Endothelial cell of umbilical vein (primary cell): Measurements from ENCODE around the gene FOXO1. TPM values are rescaled to one million over a fixed set of nuclear protein-coding genes. Genes with fewer than 3 reads are reported as not detected.

Source experiments
- BruUV-seq: library from RNA; stranded (reverse); fragments of 400-500 nt; replicated peaks from 2 replicates; lab custom pipeline; 2021; lab: Mats Ljungman, UMichigan
- CTCF ChIA-PET: fragments of 300-600, 350-600 bp; sonication (Branson Sonifier 250); formaldehyde crosslinking; loops from one replicate; lab custom pipeline; 2021; ENCODE audit warnings: antibody characterized with exemption, inconsistent platforms; lab: Charles Lee
- POLR2A ChIA-PET: fragments of 300-600, 350-600 bp; sonication (Branson Sonifier 250); formaldehyde crosslinking; loops from one replicate; lab custom pipeline; 2021; ENCODE audit warnings: antibody characterized with exemption, inconsistent platforms; lab: Charles Lee
- DNase-seq: peaks from one replicate; pipeline ENCODE4 v3.0.0-alpha.2; 2011; ENCODE audit warnings: low read depth, low spot score
- FAIRE-seq: peaks from 2 replicates; lab custom pipeline; 2011; peaks lifted over from hg19 to GRCh38; lab: Jason Lieb, UNC
- H2AFZ ChIP-seq: 2 replicates; pipeline ENCODE4 v1.6.0; 2012; ENCODE audit warnings: low read depth, low read length, control low read depth, inconsistent platforms
- H3K27ac ChIP-seq: 2 replicates; pipeline ENCODE4 v1.5.1; 2011; ENCODE audit warnings: low read depth, mild to moderate bottlenecking, control low read depth, low read length, moderate library complexity; ENCODE audit not compliant: insufficient read depth
- H3K27me3 ChIP-seq, 2 experiments: 2 replicates each; pipeline versions ENCODE4 v1.6.0 to v1.6.1; 2011; ENCODE audit warnings: low read length in 2 of 2, mixed read lengths in 1 of 2; ENCODE audit not compliant: control insufficient read depth in 2 of 2, insufficient read depth in 2 of 2
- H3K36me3 ChIP-seq, 2 experiments: 2 replicates in 1 of 2; 3 replicates in 1 of 2; pipeline ENCODE4 v1.5.1; 2011; ENCODE audit warnings: low read length in 2 of 2, mild to moderate bottlenecking in 1 of 2, moderate library complexity in 1 of 2; ENCODE audit not compliant: control insufficient read depth in 2 of 2, insufficient read depth in 2 of 2; ENCODE audit errors: extremely low read depth in 1 of 2
- H3K4me1 ChIP-seq: 3 replicates; pipeline ENCODE4 v1.5.1; 2011; ENCODE audit warnings: mild to moderate bottlenecking, low read length; ENCODE audit not compliant: control insufficient read depth, insufficient read depth; ENCODE audit errors: extremely low read depth
- H3K4me2 ChIP-seq: 2 replicates; pipeline ENCODE4 v1.6.1; 2011; ENCODE audit warnings: low read length, control low read depth, mixed read lengths; ENCODE audit not compliant: insufficient read depth
- H3K4me3 ChIP-seq, 3 experiments: fragments of 200-600 bp in 1 of 3; sonication (generic), shearing (Covaris generic) in 1 of 3; replicated peaks in 1 of 3; 2 replicates each; pipeline ENCODE4 v1.5.1; 2011 to 2016; ENCODE audit warnings: control low read depth in 3 of 3, low read length in 3 of 3, mild to moderate bottlenecking in 2 of 3, inconsistent platforms in 1 of 3, low read depth in 1 of 3, moderate library complexity in 1 of 3; ENCODE audit not compliant: insufficient read depth in 1 of 3
- H3K79me2 ChIP-seq: 2 replicates; pipeline ENCODE4 v1.6.0; 2012; ENCODE audit warnings: low read length, inconsistent platforms; ENCODE audit not compliant: control insufficient read depth, insufficient read depth
- H3K9ac ChIP-seq: replicated peaks from 2 replicates; pipeline ENCODE3; 2011; ENCODE audit warnings: low read length, control low read depth; ENCODE audit not compliant: insufficient read depth; ENCODE audit errors: extremely low read depth
- H3K9me1 ChIP-seq: replicated peaks from 3 replicates; pipeline ENCODE4 v1.6.0; 2011; ENCODE audit warnings: mild to moderate bottlenecking, low read length; ENCODE audit not compliant: control insufficient read depth, insufficient read depth; ENCODE audit errors: extremely low read depth
- H3K9me3 ChIP-seq: replicated peaks from 2 replicates; pipeline ENCODE4 v1.5.1; 2012; ENCODE audit warnings: low read length, inconsistent platforms; ENCODE audit not compliant: control insufficient read depth, insufficient read depth
- H4K20me1 ChIP-seq: replicated peaks from 2 replicates; pipeline ENCODE3; 2011; ENCODE audit warnings: mild to moderate bottlenecking, low read length; ENCODE audit not compliant: control insufficient read depth, insufficient read depth; ENCODE audit errors: extremely low read depth
- CTCF ChIP-seq, 2 donors: IDR thresholded peaks; 1 replicate in 1 of 2; 2 replicates in 1 of 2; pipeline ENCODE4 v1.5.1; 2011; ENCODE audit warnings: low read length in 2 of 2, mild to moderate bottlenecking in 2 of 2, moderate library complexity in 2 of 2, control low read depth in 1 of 2, inconsistent platforms in 1 of 2, low read depth in 1 of 2; ENCODE audit not compliant: insufficient read depth in 1 of 2; ENCODE audit errors: extremely low read depth in 1 of 2
- EZH2 ChIP-seq: IDR thresholded peaks from 2 replicates; pipeline ENCODE4 v1.6.1; 2012; ENCODE audit warnings: borderline replicate concordance, low read depth, mild to moderate bottlenecking, moderate library complexity, low read length, inconsistent platforms; ENCODE audit not compliant: severe bottlenecking
- FOS ChIP-seq: IDR thresholded peaks from 2 replicates; pipeline ENCODE4 v1.6.1; 2011; ENCODE audit warnings: mild to moderate bottlenecking, low read length, moderate library complexity, borderline replicate concordance; ENCODE audit not compliant: insufficient read depth
- GATA2 ChIP-seq: IDR thresholded peaks from 2 replicates; pipeline ENCODE4 v1.7.0; 2011; ENCODE audit warnings: low read depth, mild to moderate bottlenecking, moderate library complexity, mixed read lengths, low read length; ENCODE audit not compliant: insufficient read length, insufficient read depth
- JUN ChIP-seq: IDR thresholded peaks from 2 replicates; pipeline ENCODE4 v1.6.1; 2011; ENCODE audit warnings: borderline replicate concordance, low read depth; ENCODE audit not compliant: insufficient read length, insufficient read depth
- MAX ChIP-seq: IDR thresholded peaks from 2 replicates; pipeline ENCODE4 v1.6.1; 2011; ENCODE audit not compliant: insufficient read depth, insufficient read length
- MYC ChIP-seq: IDR thresholded peaks from one replicate; pipeline ENCODE4 v1.6.1; 2011; ENCODE audit warnings: mild to moderate bottlenecking, low read depth, low read length
- POLR2A ChIP-seq: IDR thresholded peaks from 2 replicates; pipeline ENCODE4 v1.6.1; 2012; ENCODE audit warnings: low read depth, mild to moderate bottlenecking, control low read depth, low read length
- POLR2AphosphoS5 ChIP-seq: IDR thresholded peaks from 2 replicates; pipeline ENCODE4 v1.6.1; 2012; ENCODE audit warnings: low read depth, mild to moderate bottlenecking, control low read depth, low read length, moderate library complexity; ENCODE audit not compliant: insufficient read depth
- dilution Hi-C: fragments of 300-500 bp; cut with MboI; formaldehyde crosslinking; loops from one replicate; pipeline ENCODE4 v1.15.0; 2019; ENCODE audit warnings: low sequenced_read_pairs; ENCODE audit not compliant: extremely low pct_ligation_motif_present
- intact Hi-C: fragments of 100-400 bp; cut with micrococcal nuclease; formaldehyde crosslinking; loops from one replicate; pipeline ENCODE4 v1.10.0; 2022
- polyA plus RNA-seq, 4 experiments: library from polyadenylated mRNA; depleted of rRNA in 3 of 4; stranded (reverse) in 3 of 4; unstranded in 1 of 4; fragments of >200 nt; gene quantifications; 2 replicates each; pipeline versions ENCODE4 v1.2.1 to v1.2.3, GENCODE V29; 2011 to 2012; ENCODE audit warnings: missing spikeins in 1 of 4
- total RNA-seq: library from RNA; stranded (reverse); gene quantifications from 2 replicates; pipeline ENCODE4 v1.2.3, GENCODE V29; 2021

The FOXO1 gene
- total and polyA plus RNA-seq, 2 donors (not counting 3 experiments of a cell fraction or from before 2014, with no cell fraction given) = 44.7 to 48.5 TPM

- intact Hi-C loops = loop anchor here (5.0 kb wide), 3 partner anchors 276 to 811 kb away; no protein-coding TSS in a partner anchor
- Histone ChIP-seq H3K27ac (peak overlapping the region; percentile 87), H3K36me3 (no peaks in the 10 kb centered on the region), H3K9me1 (no peaks in the 10 kb centered on the region), H3K4me1 (peaks cover 71% of the 10 kb centered on the region), H3K4me3 (no peak overlapping the region), H3K9me3 (no peaks in the 10 kb centered on the region), H4K20me1 (no peaks in the 10 kb centered on the region), H3K27me3 (no peaks in the 10 kb centered on the region), H2AFZ (no peak overlapping the region), H3K79me2 (peaks cover 84% of the 10 kb centered on the region), H3K4me2 (no peak overlapping the region), H3K9ac (no peak overlapping the region)
- FAIRE-seq (no peak), DNase-seq (no peak)
- no peak for TF ChIP-seq EZH2
- ChIA-PET POLR2A (no interaction called here), CTCF (no interaction called here)
- no TSS peak for BruUV-seq
- dilution Hi-C loops = no loop called here
These were observed 78.3 kb downstream of the FOXO1 start for GRCh38 chr13:40588101-40588500.

- CTCF ChIA-PET = no interaction called here
- POLR2A ChIA-PET = no interaction called here
- H3K27ac ChIP-seq = peak overlapping the region; percentile 49
These were observed 79.4 kb downstream of the FOXO1 start for GRCh38 chr13:40586886-40587565.

More at GRCh38 chr13:40586886-40587565, 79.4 kb downstream of the FOXO1 start:
- no peaks in the 10 kb centered on the region for H4K20me1 ChIP-seq
- peak overlapping the region; percentile 47 for H3K4me2 ChIP-seq
- FAIRE-seq (no peak), DNase-seq (peak; percentile 45)
- peaks cover 84% of the 10 kb centered on the region for H3K79me2 ChIP-seq
- BruUV-seq = no TSS peak
- H3K9me3 ChIP-seq = no peaks in the 10 kb centered on the region
- no peak overlapping the region for H3K4me3 ChIP-seq
- H3K9ac ChIP-seq = no peak overlapping the region
- H3K27me3 ChIP-seq = no peaks in the 10 kb centered on the region
- intact Hi-C loops (loop anchor here (2.0 to 5.0 kb wide), 4 partner anchors 22 to 810 kb away; no protein-coding TSS in a partner anchor), dilution Hi-C loops (no loop called here)
- H3K4me1 ChIP-seq = peaks cover 71% of the 10 kb centered on the region
- H3K36me3 ChIP-seq = no peaks in the 10 kb centered on the region
- H3K9me1 ChIP-seq = no peaks in the 10 kb centered on the region
- no peak overlapping the region for H2AFZ ChIP-seq
- no peak for TF ChIP-seq MYC
- no peak for TF ChIP-seq JUN
- TF ChIP-seq POLR2AphosphoS5 = no peak
- no peak for TF ChIP-seq CTCF (IDR thresholded peaks at IDR 0.05; ENCODE audit: extremely low read depth in 1 of 2, insufficient read depth in 1 of 2, low read depth in 1 of 2, low read length in 2 of 2)
- no peak for TF ChIP-seq POLR2A
- TF ChIP-seq GATA2 = no peak
- no peak for TF ChIP-seq FOS
- no peak for TF ChIP-seq MAX
- no peak for TF ChIP-seq EZH2
